B cell (primary cell): ENCODE measurements around the gene NEU2. TPM values are rescaled to one million over a fixed set of nuclear protein-coding genes. Genes with fewer than 3 reads are reported as not detected.
A peak's percentile ranks its signal among the peaks of the same experiment; 100 is the strongest.

Experiments
- ATAC-seq: fragments of 200-7000 bp; cut with Tn5 transposase; one replicate; pipeline ENCODE4 v1.10.0; 2021; ENCODE audit warnings: low read depth, mild to moderate bottlenecking, moderate number of reproducible peaks, moderate library complexity
- CTCF ChIA-PET: fragments of 350-600 bp; sonication (Branson Sonifier 250); formaldehyde crosslinking; loops from one replicate; lab custom pipeline; 2021; ENCODE audit warnings: antibody characterized with exemption, inconsistent platforms; lab: Charles Lee
- POLR2A ChIA-PET: fragments of 350-600 bp; sonication (Branson Sonifier 250); formaldehyde crosslinking; loops from one replicate; lab custom pipeline; 2021; ENCODE audit warnings: antibody characterized with exemption; lab: Charles Lee
- DNase-seq: peaks from one replicate; pipeline ENCODE4 v3.0.0; 2013
- H2AFZ ChIP-seq: 2 replicates; pipeline ENCODE4 v1.6.1; 2012; ENCODE audit warnings: mild to moderate bottlenecking, low read depth, low read length; ENCODE audit not compliant: insufficient read depth, poor library complexity, severe bottlenecking
- H3K27ac ChIP-seq, 2 donors: 1 replicate in 1 of 2; 2 replicates in 1 of 2; pipeline ENCODE4 v1.5.1; 2012 to 2013; ENCODE audit warnings: low read length in 2 of 2, mild to moderate bottlenecking in 2 of 2, moderate library complexity in 1 of 2
- H3K27me3 ChIP-seq, 4 experiments: fragments of 200-600 bp in 1 of 4; sonication (generic) in 1 of 4; replicated peaks in 1 of 4; 1 replicate in 2 of 4; 2 replicates in 2 of 4; pipeline versions ENCODE4 v1.6.1 to v1.7.0; 2013 to 2016; ENCODE audit warnings: low read length in 3 of 4, mild to moderate bottlenecking in 2 of 4, mixed read lengths in 1 of 4, moderate library complexity in 1 of 4; ENCODE audit not compliant: insufficient read depth in 4 of 4, control insufficient read depth in 3 of 4; ENCODE audit errors: control extremely low read depth in 1 of 4
- H3K36me3 ChIP-seq, 2 experiments: replicated peaks in 1 of 2; 1 replicate in 1 of 2; 2 replicates in 1 of 2; pipeline versions ENCODE4 v1.6.1 to v1.7.1; 2013; ENCODE audit warnings: low read length in 1 of 2; ENCODE audit not compliant: insufficient read depth in 2 of 2, control insufficient read depth in 1 of 2; ENCODE audit errors: control extremely low read depth in 1 of 2, extremely low read depth in 1 of 2
- H3K4me1 ChIP-seq, 2 donors: fragments of 200-600 bp in 1 of 2; sonication (generic) in 1 of 2; 1 replicate in 1 of 2; 2 replicates in 1 of 2; pipeline versions ENCODE4 v1.5.1 to v1.6.1; 2013 to 2017; ENCODE audit warnings: low read length in 2 of 2; ENCODE audit not compliant: control insufficient read depth in 2 of 2, insufficient read depth in 2 of 2
- H3K4me2 ChIP-seq: replicated peaks from 2 replicates; pipeline ENCODE3; 2012; ENCODE audit warnings: mild to moderate bottlenecking, low read depth, low read length; ENCODE audit not compliant: poor library complexity, severe bottlenecking
- H3K4me3 ChIP-seq, 5 experiments: fragments of 200-600 bp in 1 of 5; sonication (generic) in 1 of 5; 1 replicate in 3 of 5; 2 replicates in 2 of 5; pipeline versions ENCODE4 v1.5.1 to v1.7.0; 2011 to 2016; ENCODE audit warnings: low read length in 4 of 5, mild to moderate bottlenecking in 4 of 5, low read depth in 2 of 5, control low read depth in 1 of 5, moderate library complexity in 1 of 5; ENCODE audit not compliant: insufficient read depth in 1 of 5; ENCODE audit errors: control extremely low read depth in 1 of 5, extremely low read depth in 1 of 5
- H3K79me2 ChIP-seq: fragments of 200-600 bp; sonication (generic); one replicate; pipeline ENCODE4 v1.6.0; 2016; ENCODE audit warnings: low read length; ENCODE audit not compliant: control insufficient read depth, insufficient read depth
- H3K9ac ChIP-seq: fragments of 200-600 bp; sonication (generic); 2 replicates; pipeline ENCODE4 v1.6.1; 2017; ENCODE audit warnings: mild to moderate bottlenecking, low read length, moderate library complexity
- H3K9me3 ChIP-seq, 3 donors: one replicate each; pipeline versions ENCODE4 v1.6.1 to v1.7.1; 2013; ENCODE audit warnings: low read length in 2 of 3; ENCODE audit not compliant: control insufficient read depth in 2 of 3, insufficient read depth in 1 of 3; ENCODE audit errors: control extremely low read depth in 1 of 3
- H4K20me1 ChIP-seq: 2 replicates; pipeline ENCODE4 v1.6.0; 2012; ENCODE audit warnings: mild to moderate bottlenecking, low read length; ENCODE audit not compliant: insufficient read depth, control insufficient read depth, poor library complexity, severe bottlenecking
- H3K27ac Mint-ChIP-seq: one replicate; pipeline ENCODE4 v1.8.0; 2021; ENCODE audit warnings: mixed read lengths
- H3K27me3 Mint-ChIP-seq: one replicate; pipeline ENCODE4 v1.8.0; 2021; ENCODE audit warnings: mixed read lengths
- H3K4me1 Mint-ChIP-seq: one replicate; pipeline ENCODE4 v1.8.0; 2021; ENCODE audit warnings: mixed read lengths
- H3K4me3 Mint-ChIP-seq: one replicate; pipeline ENCODE4 v1.8.0; 2021; ENCODE audit warnings: mixed read lengths
- H3K9me3 Mint-ChIP-seq: one replicate; pipeline ENCODE4 v1.8.0; 2022; ENCODE audit warnings: mixed read lengths; ENCODE audit not compliant: insufficient read depth
- CTCF ChIP-seq: fragments of 200-600 bp; IDR thresholded peaks from one replicate; pipeline ENCODE4 v1.8.0; 2022; ENCODE audit warnings: antibody characterized with exemption, mild to moderate bottlenecking
- EZH2 ChIP-seq: IDR thresholded peaks from 2 replicates; pipeline ENCODE4 v1.6.1; 2012; ENCODE audit warnings: borderline replicate concordance, low read depth, mild to moderate bottlenecking, moderate library complexity, low read length; ENCODE audit not compliant: insufficient read depth, poor library complexity, severe bottlenecking
- WGBS: methylation state at CpG from one replicate; pipeline ENCODE4 v1.1.5; 2013; ENCODE audit warnings: missing lambda C conversion rate; ENCODE audit not compliant: insufficient coverage; 5-methylcytosine and 5-hydroxymethylcytosine counted together
- intact Hi-C: fragments of 100-400 bp; cut with micrococcal nuclease; formaldehyde crosslinking; loops from one replicate; pipeline ENCODE4 v1.10.0; 2022
- polyA plus RNA-seq: library from polyadenylated mRNA; depleted of rRNA; stranded (reverse); fragments of >200 nt; gene quantifications from 2 replicates; pipeline ENCODE4 v1.2.3, GENCODE V29; 2012
- total RNA-seq, 2 donors: library from RNA; stranded (reverse); fragments of 120-200 nt in 1 of 2; gene quantifications; 1 replicate in 1 of 2; 2 replicates in 1 of 2; pipeline versions ENCODE4 v1.2.3 to v1.2.4, GENCODE V29; 2013 to 2022

Gene NEU2
- total and polyA plus RNA-seq, 2 donors (not counting 1 experiment from before 2014, with no cell fraction given): not detected

DNA sequence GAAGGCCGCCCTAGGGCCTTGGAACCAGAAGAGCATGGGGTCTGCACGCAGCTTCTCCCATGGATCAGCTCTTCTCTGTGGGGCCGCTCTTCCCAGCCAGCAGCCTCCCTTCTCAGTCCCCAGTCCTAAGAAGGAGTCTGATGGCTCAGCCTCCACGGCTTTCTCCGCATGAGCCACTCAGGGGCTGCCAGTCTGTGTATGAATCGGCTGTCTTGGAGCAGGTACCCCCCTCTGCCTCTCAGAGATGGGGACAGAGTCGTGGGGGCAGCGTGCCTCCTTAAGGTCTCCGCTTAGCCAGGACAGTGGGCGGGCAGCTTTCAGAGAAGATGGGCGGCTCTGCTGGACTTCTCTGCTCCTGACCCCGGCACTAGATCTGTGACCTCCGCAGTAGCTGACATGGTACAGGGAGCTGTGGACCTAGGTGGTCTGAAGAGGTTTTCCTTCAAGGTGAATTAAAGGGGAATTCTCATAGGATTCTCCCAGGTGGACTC lies 49.3 kb downstream of the NEU2 start:
- no peaks in the 10 kb centered on the region for H3K27me3 ChIP-seq
- peaks cover 97% of the 10 kb centered on the region for H3K79me2 ChIP-seq
- H4K20me1 ChIP-seq: peaks cover 5% of the 10 kb centered on the region
- Mint-ChIP-seq H3K9me3 (no peaks in the 10 kb centered on the region), H3K4me3 (peak overlapping the region; percentile 78), H3K27me3 (no peaks in the 10 kb centered on the region), H3K27ac (peak overlapping the region; percentile 94), H3K4me1 (peaks cover 95% of the 10 kb centered on the region)
- intact Hi-C loops: loop anchor here (1.0 to 5.0 kb wide), 3 partner anchors 19 to 41 kb away; partner anchors contain the start of gene INPP5D
- H3K36me3 ChIP-seq: peaks cover 0 to 77% of the 10 kb centered on the region in 2 experiments
- no peak for TF ChIP-seq EZH2
- no peak overlapping the region for H2AFZ ChIP-seq
- peak overlapping the region; percentile 88 for H3K27ac ChIP-seq
- POLR2A ChIA-PET: interaction anchor here (0.5 to 8.4 kb wide), 9 partner anchors 8 to 43 kb away, joined by 3 to 112 read pairs (median 20); partner anchors contain the start of gene INPP5D
- H3K4me1 ChIP-seq: peaks cover 96 to 100% of the 10 kb centered on the region in 2 donors
- H3K4me3 ChIP-seq: peak overlapping the region in 3 of 5 experiments; percentile 20 to 48 (median 21)
- CTCF ChIA-PET: interaction anchor here (0.5 to 7.9 kb wide), 10 partner anchors 9 to 322 kb away, joined by 3 to 70 read pairs (median 6); partner anchors contain the start of genes ATG16L1 and INPP5D
- peak overlapping the region; percentile 38 for H3K9ac ChIP-seq
- no peak for DNase-seq
- peak; percentile 4 for ATAC-seq
- H3K9me3 ChIP-seq: no peaks in the 10 kb centered on the region
- WGBS: 60% methylated on average over 12 of the region's 13 CpGs
- peak overlapping the region; percentile 72 for H3K4me2 ChIP-seq

GRCh38 chr2:233082222-233082930 lies 49.9 kb downstream of the NEU2 start:
- peak; percentile 78 for DNase-seq
- H3K9ac ChIP-seq: peak overlapping the region; percentile 38

More at GRCh38 chr2:233082222-233082930, 49.9 kb downstream of the NEU2 start:
- H4K20me1 ChIP-seq: peaks cover 5% of the 10 kb centered on the region
- CTCF ChIA-PET: interaction anchor here (0.5 to 7.9 kb wide), 11 partner anchors 10 to 321 kb away, joined by 3 to 70 read pairs (median 5); partner anchors contain the start of genes ATG16L1 and INPP5D
- Mint-ChIP-seq H3K27me3 (no peaks in the 10 kb centered on the region), H3K4me3 (peak overlapping the region; percentile 78), H3K27ac (peak overlapping the region; percentile 94), H3K4me1 (peaks cover 95% of the 10 kb centered on the region), H3K9me3 (no peaks in the 10 kb centered on the region)
- intact Hi-C loops: loop anchor here (1.0 to 5.0 kb wide), 3 partner anchors 18 to 40 kb away; partner anchors contain the start of gene INPP5D
- POLR2A ChIA-PET: interaction anchor here (0.5 to 8.4 kb wide), 10 partner anchors 9 to 42 kb away, joined by 3 to 112 read pairs (median 16); partner anchors contain the start of gene INPP5D
- H3K27ac ChIP-seq: peak overlapping the region; percentile 88
- peak overlapping the region; percentile 72 for H3K4me2 ChIP-seq
- ATAC-seq: peak; percentile 35
- no peaks in the 10 kb centered on the region for H3K27me3 ChIP-seq
- WGBS: 3% methylated on average over 3 of the region's 11 CpGs
- H2AFZ ChIP-seq: no peak overlapping the region
- H3K9me3 ChIP-seq: no peaks in the 10 kb centered on the region
- H3K4me1 ChIP-seq: peaks cover 96 to 100% of the 10 kb centered on the region in 2 donors
- peaks cover 95% of the 10 kb centered on the region for H3K79me2 ChIP-seq
- H3K36me3 ChIP-seq: peaks cover 0 to 77% of the 10 kb centered on the region in 2 experiments
- no peak for TF ChIP-seq EZH2
- no peak for TF ChIP-seq CTCF
- H3K4me3 ChIP-seq: peak overlapping the region in 4 of 5 experiments; percentile 7 to 48 (median 20)
